Muscle layer of duodenum (tissue), 2 donors: Measurements from ENCODE around the gene FOXO3.

Experiments
- H3K27ac ChIP-seq: one replicate; pipeline ENCODE4 v1.7.0; 2013; ENCODE audit warnings: mild to moderate bottlenecking, low read length
- H3K27me3 ChIP-seq: one replicate; pipeline ENCODE4 v1.7.0; 2013; ENCODE audit warnings: low read depth, mild to moderate bottlenecking, control low read depth, low read length
- H3K36me3 ChIP-seq, 2 donors: one replicate each; pipeline ENCODE4 v1.7.0; 2013; ENCODE audit warnings: low read length in 2 of 2, control low read depth in 1 of 2, mild to moderate bottlenecking in 1 of 2; ENCODE audit not compliant: insufficient read depth in 2 of 2, control insufficient read depth in 1 of 2
- H3K4me1 ChIP-seq, 2 donors: one replicate each; pipeline ENCODE4 v1.7.0; 2013; ENCODE audit warnings: low read length in 2 of 2, mild to moderate bottlenecking in 2 of 2, control low read depth in 1 of 2, moderate library complexity in 1 of 2; ENCODE audit not compliant: insufficient read depth in 2 of 2, control insufficient read depth in 1 of 2
- H3K4me3 ChIP-seq, 2 donors: one replicate each; pipeline ENCODE4 v1.7.0; 2013; ENCODE audit warnings: low read length in 2 of 2, low read depth in 1 of 2, mild to moderate bottlenecking in 1 of 2
- H3K9me3 ChIP-seq, 2 donors: one replicate each; pipeline ENCODE4 v1.7.0; 2013; ENCODE audit warnings: low read length in 2 of 2, control low read depth in 1 of 2, mild to moderate bottlenecking in 1 of 2; ENCODE audit not compliant: control insufficient read depth in 1 of 2
- donor health status: healthy.

FOXO3 gene

GRCh38 chr6:108565091-108565766 lies 4.5 kb downstream of the FOXO3 start:
- Histone ChIP-seq H3K36me3 (peaks cover 13 to 19% of the 10 kb centered on the region in 2 donors), H3K4me1 (peaks cover 24 to 49% of the 10 kb centered on the region in 2 donors), H3K4me3 (peak overlapping the region; percentile 91 to 94), H3K27me3 (no peaks in the 10 kb centered on the region), H3K27ac (peak overlapping the region; percentile 92), H3K9me3 (no peaks in the 10 kb centered on the region)

GRCh38 chr6:108565893-108566292 lies 5.2 kb downstream of the FOXO3 start:
- H3K36me3 ChIP-seq, result peaks cover 16 to 21% of the 10 kb centered on the region in 2 donors
- H3K9me3 ChIP-seq, result no peaks in the 10 kb centered on the region
- H3K4me3 ChIP-seq, result peak overlapping the region in 1 of 2 donors; percentile 94
- H3K27ac ChIP-seq, result peak overlapping the region; percentile 92
- H3K27me3 ChIP-seq, result no peaks in the 10 kb centered on the region
- peaks cover 24 to 55% of the 10 kb centered on the region in 2 donors for H3K4me1 ChIP-seq

GRCh38 chr6:108566406-108566805 lies 5.7 kb downstream of the FOXO3 start:
- H3K27me3 ChIP-seq, result no peaks in the 10 kb centered on the region
- H3K4me3 ChIP-seq, result peak overlapping the region in 1 of 2 donors; percentile 5
- H3K9me3 ChIP-seq, result no peaks in the 10 kb centered on the region
- H3K36me3 ChIP-seq, result peaks cover 19 to 26% of the 10 kb centered on the region in 2 donors
- peak overlapping the region; percentile 92 for H3K27ac ChIP-seq
- H3K4me1 ChIP-seq, result peaks cover 24 to 55% of the 10 kb centered on the region in 2 donors

GRCh38 chr6:108568101-108568500 lies 7.4 kb downstream of the FOXO3 start:
- H3K36me3 ChIP-seq, result peaks cover 22 to 34% of the 10 kb centered on the region in 2 donors
- H3K4me1 ChIP-seq, result peaks cover 24 to 51% of the 10 kb centered on the region in 2 donors
- H3K4me3 ChIP-seq, result no peak overlapping the region
- H3K27me3 ChIP-seq, result no peaks in the 10 kb centered on the region
- H3K9me3 ChIP-seq, result no peaks in the 10 kb centered on the region
- H3K27ac ChIP-seq, result no peak overlapping the region

- Histone ChIP-seq H3K9me3 (no peaks in the 10 kb centered on the region), H3K27me3 (no peaks in the 10 kb centered on the region), H3K36me3 (peaks cover 22 to 34% of the 10 kb centered on the region in 2 donors), H3K4me1 (peaks cover 23 to 46% of the 10 kb centered on the region in 2 donors), H3K27ac (no peak overlapping the region), H3K4me3 (no peak overlapping the region)
These were observed 8.0 kb downstream of the FOXO3 start for GRCh38 chr6:108568551-108569305.

GRCh38 chr6:108570517-108570916 lies 9.8 kb downstream of the FOXO3 start:
- Histone ChIP-seq H3K27ac (no peak overlapping the region), H3K4me1 (peaks cover 11 to 42% of the 10 kb centered on the region in 2 donors), H3K9me3 (no peaks in the 10 kb centered on the region), H3K36me3 (peaks cover 22 to 34% of the 10 kb centered on the region in 2 donors), H3K27me3 (no peaks in the 10 kb centered on the region), H3K4me3 (no peak overlapping the region)

- Histone ChIP-seq H3K9me3 (no peaks in the 10 kb centered on the region), H3K4me3 (no peak overlapping the region), H3K27me3 (no peaks in the 10 kb centered on the region), H3K27ac (no peak overlapping the region), H3K4me1 (peaks cover 14 to 51% of the 10 kb centered on the region in 2 donors), H3K36me3 (peaks cover 17 to 26% of the 10 kb centered on the region in 2 donors)
These were observed 13.9 kb downstream of the FOXO3 start for GRCh38 chr6:108574457-108575141.

- Histone ChIP-seq H3K4me1 (peaks cover 14 to 58% of the 10 kb centered on the region in 2 donors), H3K27ac (no peak overlapping the region), H3K36me3 (peaks cover 12 to 13% of the 10 kb centered on the region in 2 donors)
These were observed 15.3 kb downstream of the FOXO3 start for GRCh38 chr6:108575905-108576494.

GRCh38 chr6:108576709-108577108 lies 16.0 kb downstream of the FOXO3 start:
- no peak overlapping the region for H3K27ac ChIP-seq
- no peaks in the 10 kb centered on the region for H3K9me3 ChIP-seq
- peaks cover 18 to 61% of the 10 kb centered on the region in 2 donors for H3K4me1 ChIP-seq
- H3K27me3 ChIP-seq, result no peaks in the 10 kb centered on the region
- H3K36me3 ChIP-seq, result peaks cover 7 to 8% of the 10 kb centered on the region in 2 donors
- H3K4me3 ChIP-seq, result no peak overlapping the region

More at GRCh38 chr6:108575905-108576494, 15.3 kb downstream of the FOXO3 start:
- no peak overlapping the region for H3K4me3 ChIP-seq
- no peaks in the 10 kb centered on the region for H3K9me3 ChIP-seq
- H3K27me3 ChIP-seq, result no peaks in the 10 kb centered on the region

GRCh38 chr6:108578166-108578565 lies 17.4 kb downstream of the FOXO3 start:
- Histone ChIP-seq H3K4me1 (peaks cover 30 to 75% of the 10 kb centered on the region in 2 donors), H3K27me3 (no peaks in the 10 kb centered on the region), H3K36me3 (peaks cover 0 to 7% of the 10 kb centered on the region in 2 donors), H3K9me3 (no peaks in the 10 kb centered on the region), H3K27ac (no peak overlapping the region), H3K4me3 (no peak overlapping the region)
